ENCODE data around the gene KIAA0513.

KIAA0513 gene

GRCh38 chr16:85087899-85088569 is 60.4 kb downstream of the KIAA0513 start:
- no peak for DNase-seq

GRCh38 chr16:85088570-85089199 is 61.1 kb downstream of the KIAA0513 start:
- no peak for DNase-seq

GRCh38 chr16:85089525-85089924 is 61.9 kb downstream of the KIAA0513 start:
- DNase-seq, result no peak

GRCh38 chr16:85090181-85090580 is 62.6 kb downstream of the KIAA0513 start:
- DNase-seq, result no peak

- no peak for DNase-seq
Measured at GRCh38 chr16:85090873-85091521, 63.4 kb downstream of the KIAA0513 start.

- no peak for DNase-seq
Measured at GRCh38 chr16:85091522-85091910, 63.9 kb downstream of the KIAA0513 start.

GRCh38 chr16:85092309-85092708 is 64.7 kb downstream of the KIAA0513 start:
- DNase-seq, result no peak

- peak in 4 of 56 donors; percentile 8 to 14 (median 12) for DNase-seq
Measured at GRCh38 chr16:85092851-85093250, 65.3 kb downstream of the KIAA0513 start.

GRCh38 chr16:85093705-85094104 is 66.1 kb downstream of the KIAA0513 start:
- DNase-seq, result no peak

- DNase-seq, result no peak
Measured at GRCh38 chr16:85094176-85094805, 66.7 kb downstream of the KIAA0513 start.

GRCh38 chr16:85094812-85095211 is 67.2 kb downstream of the KIAA0513 start:
- no peak for DNase-seq

GRCh38 chr16:85096921-85097320 is 69.3 kb downstream of the KIAA0513 start:
- DNase-seq, result no peak

GRCh38 chr16:85098565-85098964 is 71.0 kb downstream of the KIAA0513 start:
- no peak for DNase-seq

- DNase-seq, result no peak
Measured at GRCh38 chr16:85100265-85100664, 72.7 kb downstream of the KIAA0513 start.

- DNase-seq, result no peak
Measured at GRCh38 chr16:85101956-85102630, 74.5 kb downstream of the KIAA0513 start.

- no peak for DNase-seq
Measured at GRCh38 chr16:85103114-85104079, 75.8 kb downstream of the KIAA0513 start.

- no peak for DNase-seq
Measured at GRCh38 chr16:85104147-85104546, 76.6 kb downstream of the KIAA0513 start.

- DNase-seq, result peak in 18 of 56 donors; percentile 7 to 54 (median 24)
Measured at GRCh38 chr16:85104821-85105391, 77.3 kb downstream of the KIAA0513 start.

GRCh38 chr16:85105475-85105874 is 77.9 kb downstream of the KIAA0513 start:
- DNase-seq, result no peak

- DNase-seq, result no peak
Measured at GRCh38 chr16:85107083-85107482, 79.5 kb downstream of the KIAA0513 start.
